Left ventricle myocardium superior (tissue), 1 donor: ENCODE measurements around the gene CYP2F1. TPM values are rescaled to one million over a fixed set of nuclear protein-coding genes. Genes with fewer than 3 reads are reported as not detected.

Experiments
- ATAC-seq: fragments of 200-7000 bp; cut with Tn5 transposase; one replicate; pipeline ENCODE4 v1.9.1; 2020; ENCODE audit warnings: mild to moderate bottlenecking, moderate library complexity
- DNase-seq: peaks from one replicate; pipeline ENCODE4 v3.0.0-alpha.2; 2020
- intact Hi-C: fragments of 100-400 bp; cut with micrococcal nuclease; formaldehyde crosslinking; loops from one replicate; pipeline ENCODE4 v1.11.0; 2022
- total RNA-seq: library from RNA; stranded (reverse); fragmentation: NEBNext Ultra II Directional; extraction: Animal tissue kit (Norgen Biotek cat#: 25700); gene quantifications from one replicate; pipeline ENCODE4 v1.2.1, GENCODE V29; 2021
- donor health status: DM: no; HTN: yes; CAD: no; lungs with severe emphysema.

Gene CYP2F1
- total RNA-seq, 1 donor from 2014 or later = not detected

- no peak for ATAC-seq
- DNase-seq = no peak
- intact Hi-C loops = no loop called here
Measured at GRCh38 chr19:41166944-41167804, 52.9 kb downstream of the CYP2F1 start.

DNA sequence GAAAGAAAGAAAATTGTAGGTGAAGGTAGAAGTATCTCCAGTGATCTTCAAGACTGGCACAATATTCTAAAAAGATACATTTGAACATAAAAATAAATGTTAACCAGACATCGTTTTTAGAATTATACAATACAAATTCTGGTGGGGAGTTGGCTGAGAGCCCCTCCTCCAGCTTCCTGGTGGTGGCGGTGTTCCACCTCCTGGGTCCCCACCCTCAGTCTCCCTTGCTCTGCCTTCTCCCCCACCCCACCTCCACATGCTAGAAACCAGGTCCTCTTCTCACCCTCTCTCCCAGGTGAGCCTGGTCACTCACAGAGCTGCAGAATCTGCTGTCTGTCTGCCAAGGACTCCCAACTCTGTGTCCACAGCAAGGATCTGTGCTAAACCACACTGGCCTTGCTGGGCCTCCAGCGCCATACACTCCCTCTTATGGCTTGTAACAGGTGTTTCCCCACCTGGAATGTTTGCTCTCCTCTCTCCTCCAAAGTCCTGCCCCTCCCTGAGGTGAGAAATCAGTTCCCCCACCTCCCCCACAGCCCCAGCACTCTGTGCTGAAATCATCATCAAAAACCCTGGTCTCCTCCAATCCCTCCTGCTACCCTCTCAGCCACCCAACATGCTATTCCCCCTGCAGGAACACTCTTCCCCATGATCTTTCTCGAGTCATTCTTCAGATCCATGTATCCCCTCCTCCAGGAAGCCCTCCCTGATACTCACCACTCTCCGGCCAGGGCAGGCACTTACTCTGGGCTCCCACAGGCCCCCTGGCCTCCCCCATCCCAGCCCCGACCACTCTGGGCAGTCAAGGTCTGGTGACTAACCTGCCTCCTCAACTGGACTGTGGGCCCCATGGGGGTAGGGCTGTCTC, 58.3 kb downstream of the CYP2F1 start:
- ATAC-seq (no peak), DNase-seq (no peak)
- intact Hi-C loops = no loop called here

- intact Hi-C loops = no loop called here
- ATAC-seq (no peak), DNase-seq (no peak)
Measured at GRCh38 chr19:41174297-41174928, 60.2 kb downstream of the CYP2F1 start.

DNA sequence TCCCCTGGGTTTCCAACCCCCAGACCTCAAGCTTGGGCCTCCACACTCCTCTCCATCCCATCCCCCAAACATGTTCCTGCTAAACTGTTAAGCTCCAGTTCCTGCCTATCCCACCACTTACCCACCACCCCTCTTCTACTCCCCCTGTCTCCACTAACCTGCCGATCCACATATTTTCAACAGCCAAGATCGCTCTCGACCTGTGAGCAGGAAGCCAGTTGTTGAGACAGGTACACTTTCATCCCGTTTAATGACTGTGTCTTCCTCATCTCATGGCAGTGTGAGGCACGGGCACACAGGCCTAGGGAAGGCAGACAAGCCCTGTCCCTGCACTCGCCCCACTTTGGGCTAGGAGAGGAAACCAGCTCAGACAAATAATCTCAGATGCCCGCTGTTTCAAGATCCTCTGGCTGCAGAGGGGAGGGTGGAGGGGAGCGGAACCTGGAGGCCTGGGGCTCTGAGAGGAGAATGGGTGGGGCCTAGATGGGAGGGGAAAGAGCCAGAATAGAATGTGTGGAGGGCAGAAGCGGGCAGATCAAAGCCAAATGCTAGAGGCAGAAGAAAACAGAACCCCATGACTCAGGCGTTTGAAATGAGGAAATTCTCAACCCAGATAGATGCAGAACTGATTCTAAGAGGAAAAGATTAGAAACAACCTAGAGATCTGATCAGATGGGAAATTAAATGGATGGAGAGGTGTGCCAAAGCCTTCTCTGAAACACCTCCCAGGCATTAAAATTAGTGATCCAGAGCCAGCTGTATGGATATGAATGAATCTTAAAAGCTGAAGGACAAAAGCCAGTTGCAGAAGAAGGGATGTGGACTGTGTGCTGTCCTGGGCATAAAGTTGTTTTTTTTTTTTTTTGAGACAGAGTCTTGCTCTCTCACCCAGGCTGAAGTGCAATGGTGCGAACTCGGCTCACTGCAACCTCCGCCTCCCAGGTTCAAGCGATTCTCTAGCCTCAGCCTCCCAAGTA, 61.9 kb downstream of the CYP2F1 start:
- ATAC-seq = peak; percentile 81
- intact Hi-C loops = no loop called here

More for the DNA sequence above, 61.9 kb downstream of the CYP2F1 start:
- peak; percentile 35 for DNase-seq

Other genes with a start within 250 kb of the CYP2F1 start
- gene CYP2A7, start 232.2 kb upstream of the CYP2F1 start, total RNA-seq = not detected
- not detected for gene CYP2B6, start 123.2 kb upstream of the CYP2F1 start, total RNA-seq
- not detected for gene CYP2A13, start 26.0 kb upstream of the CYP2F1 start, total RNA-seq
- 0.87 TPM for gene CYP2S1, start 78.8 kb downstream of the CYP2F1 start, total RNA-seq
- gene AXL, start 104.8 kb downstream of the CYP2F1 start, total RNA-seq = 13.8 TPM
- 128 TPM for gene HNRNPUL1, start 149.9 kb downstream of the CYP2F1 start, total RNA-seq
- 15.9 TPM for gene CCDC97, start 195.7 kb downstream of the CYP2F1 start, total RNA-seq
- 13.2 TPM for gene TGFB1, start 239.5 kb downstream of the CYP2F1 start, total RNA-seq
- 3.7 TPM for gene B9D2, start 249.7 kb downstream of the CYP2F1 start, total RNA-seq